Measurements from ENCODE around the gene SLC35F6. TPM values are rescaled to one million over a fixed set of nuclear protein-coding genes. Genes with fewer than 3 reads are reported as not detected.
"Not testable (repeated sequence)": the region's sequence is repeated elsewhere in the genome, so short reads cannot be mapped to it uniquely, and the experiment has no call there.

SLC35F6 gene
- total RNA-seq, 1 donor from 2014 or later, result 7.8 TPM

DNA sequence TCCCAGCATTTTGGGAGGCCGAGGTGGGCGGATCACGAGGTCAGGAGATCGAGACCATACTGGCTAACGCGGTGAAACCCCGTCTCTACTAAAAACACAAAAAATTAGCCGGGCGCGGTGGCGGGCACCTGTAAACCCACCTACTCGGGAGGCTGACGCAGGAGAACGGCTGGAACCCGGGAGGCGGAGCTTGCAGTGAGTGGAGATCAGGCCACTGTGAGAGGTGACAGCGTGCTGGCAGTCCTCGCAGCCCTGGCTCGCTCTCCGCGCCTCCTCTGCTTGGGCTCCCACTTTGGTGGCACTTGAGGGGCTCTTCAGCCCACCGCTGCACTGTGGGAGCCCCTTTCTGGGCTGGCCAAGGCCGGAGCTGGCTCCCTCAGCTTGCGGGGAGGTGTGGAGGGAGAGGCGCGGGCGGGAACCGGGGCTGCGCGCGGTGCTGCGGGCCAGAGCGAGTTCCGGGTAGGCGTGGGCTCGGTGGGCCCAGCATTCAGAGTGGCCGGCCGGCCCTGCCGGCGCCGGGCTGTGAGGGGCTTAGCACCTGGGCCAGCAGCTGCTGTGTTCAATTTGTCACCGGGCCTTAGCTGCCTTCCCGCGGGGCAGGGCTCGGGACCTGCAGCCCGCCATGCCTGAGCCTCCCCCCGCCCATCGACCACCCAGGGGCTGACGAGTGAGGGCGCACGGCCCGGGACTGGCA lies 50.1 kb downstream of the SLC35F6 start:
- not testable (repeated sequence) for H3K27ac ChIP-seq (ENCODE audit: low read depth, low read length); H3K9me3 ChIP-seq (ENCODE audit: control insufficient read depth in 3 of 3, low read length in 3 of 3); H3K4me3 ChIP-seq (ENCODE audit: low read length in 3 of 3); H3K36me3 ChIP-seq (ENCODE audit: control insufficient read depth in 3 of 3, insufficient read depth in 3 of 3, low read length in 3 of 3); H3K4me1 ChIP-seq (ENCODE audit: control insufficient read depth in 3 of 3, insufficient read depth in 3 of 3, low read length in 3 of 3); H3K9ac ChIP-seq (ENCODE audit: low read depth in 1 of 3, low read length in 3 of 3)
- H3K27me3 ChIP-seq (ENCODE audit: control insufficient read depth in 3 of 3, insufficient read depth in 3 of 3, low read length in 3 of 3), result peaks cover 6 to 26% (median 19%) of the 10 kb centered on the region in 3 donors

GRCh38 chr2:26816893-26817292 lies 52.8 kb downstream of the SLC35F6 start:
- no peaks in the 10 kb centered on the region for H3K9me3 ChIP-seq (ENCODE audit: control insufficient read depth in 3 of 3, low read length in 3 of 3)
- H3K27me3 ChIP-seq (ENCODE audit: control insufficient read depth in 3 of 3, insufficient read depth in 3 of 3, low read length in 3 of 3), result peaks cover 6 to 20% (median 9%) of the 10 kb centered on the region in 3 donors
- H3K27ac ChIP-seq (ENCODE audit: low read depth, low read length), result no peak overlapping the region
- no peaks in the 10 kb centered on the region for H3K4me1 ChIP-seq (ENCODE audit: control insufficient read depth in 3 of 3, insufficient read depth in 3 of 3, low read length in 3 of 3)
- H3K4me3 ChIP-seq (ENCODE audit: low read length in 3 of 3), result no peak overlapping the region
- H3K36me3 ChIP-seq (ENCODE audit: control insufficient read depth in 3 of 3, insufficient read depth in 3 of 3, low read length in 3 of 3), result no peaks in the 10 kb centered on the region
- H3K9ac ChIP-seq (ENCODE audit: low read depth in 1 of 3, low read length in 3 of 3), result no peak overlapping the region

GRCh38 chr2:26818255-26818654 lies 54.2 kb downstream of the SLC35F6 start:
- H3K36me3 ChIP-seq (ENCODE audit: control insufficient read depth in 3 of 3, insufficient read depth in 3 of 3, low read length in 3 of 3), result no peaks in the 10 kb centered on the region
- H3K27me3 ChIP-seq (ENCODE audit: control insufficient read depth in 3 of 3, insufficient read depth in 3 of 3, low read length in 3 of 3), result peaks cover 2 to 11% (median 6%) of the 10 kb centered on the region in 3 donors

GRCh38 chr2:26818972-26819371 lies 54.9 kb downstream of the SLC35F6 start:
- H3K9me3 ChIP-seq (ENCODE audit: control insufficient read depth in 3 of 3, low read length in 3 of 3), result no peaks in the 10 kb centered on the region
- no peak overlapping the region for H3K27ac ChIP-seq (ENCODE audit: low read depth, low read length)
- H3K4me3 ChIP-seq (ENCODE audit: low read length in 3 of 3), result no peak overlapping the region
- peaks cover 0 to 9% (median 6%) of the 10 kb centered on the region in 3 donors for H3K27me3 ChIP-seq (ENCODE audit: control insufficient read depth in 3 of 3, insufficient read depth in 3 of 3, low read length in 3 of 3)
- H3K4me1 ChIP-seq (ENCODE audit: control insufficient read depth in 3 of 3, insufficient read depth in 3 of 3, low read length in 3 of 3), result no peaks in the 10 kb centered on the region
- H3K9ac ChIP-seq (ENCODE audit: low read depth in 1 of 3, low read length in 3 of 3), result no peak overlapping the region
- H3K36me3 ChIP-seq (ENCODE audit: control insufficient read depth in 3 of 3, insufficient read depth in 3 of 3, low read length in 3 of 3), result no peaks in the 10 kb centered on the region

More at GRCh38 chr2:26818255-26818654, 54.2 kb downstream of the SLC35F6 start:
- Histone ChIP-seq H3K9me3 (ENCODE audit: control insufficient read depth in 3 of 3, low read length in 3 of 3) (no peaks in the 10 kb centered on the region), H3K9ac (ENCODE audit: low read depth in 1 of 3, low read length in 3 of 3) (no peak overlapping the region), H3K4me3 (ENCODE audit: low read length in 3 of 3) (no peak overlapping the region), H3K4me1 (ENCODE audit: control insufficient read depth in 3 of 3, insufficient read depth in 3 of 3, low read length in 3 of 3) (no peaks in the 10 kb centered on the region), H3K27ac (ENCODE audit: low read depth, low read length) (no peak overlapping the region)

- Histone ChIP-seq H3K36me3 (ENCODE audit: control insufficient read depth in 3 of 3, insufficient read depth in 3 of 3, low read length in 3 of 3) (no peaks in the 10 kb centered on the region), H3K27ac (ENCODE audit: low read depth, low read length) (no peak overlapping the region), H3K4me3 (ENCODE audit: low read length in 3 of 3) (no peak overlapping the region), H3K4me1 (ENCODE audit: control insufficient read depth in 3 of 3, insufficient read depth in 3 of 3, low read length in 3 of 3) (no peaks in the 10 kb centered on the region), H3K27me3 (ENCODE audit: control insufficient read depth in 3 of 3, insufficient read depth in 3 of 3, low read length in 3 of 3) (peaks cover 0 to 9% (median 6%) of the 10 kb centered on the region in 3 donors), H3K9ac (ENCODE audit: low read depth in 1 of 3, low read length in 3 of 3) (no peak overlapping the region), H3K9me3 (ENCODE audit: control insufficient read depth in 3 of 3, low read length in 3 of 3) (no peaks in the 10 kb centered on the region)
Observed at GRCh38 chr2:26820932-26821331, 56.8 kb downstream of the SLC35F6 start.

- no peaks in the 10 kb centered on the region for H3K4me1 ChIP-seq (ENCODE audit: control insufficient read depth in 3 of 3, insufficient read depth in 3 of 3, low read length in 3 of 3)
- H3K9me3 ChIP-seq (ENCODE audit: control insufficient read depth in 3 of 3, low read length in 3 of 3), result no peaks in the 10 kb centered on the region
- no peak overlapping the region for H3K4me3 ChIP-seq (ENCODE audit: low read length in 3 of 3)
- H3K9ac ChIP-seq (ENCODE audit: low read depth in 1 of 3, low read length in 3 of 3), result no peak overlapping the region
- H3K27ac ChIP-seq (ENCODE audit: low read depth, low read length), result no peak overlapping the region
- H3K36me3 ChIP-seq (ENCODE audit: control insufficient read depth in 3 of 3, insufficient read depth in 3 of 3, low read length in 3 of 3), result no peaks in the 10 kb centered on the region
- H3K27me3 ChIP-seq (ENCODE audit: control insufficient read depth in 3 of 3, insufficient read depth in 3 of 3, low read length in 3 of 3), result peaks cover 0 to 7% (median 0%) of the 10 kb centered on the region in 3 donors
Observed at GRCh38 chr2:26822877-26823276, 58.8 kb downstream of the SLC35F6 start.

Other genes starting within 250 kb of the SLC35F6 start
- not detected for gene CIB4, start 122.9 kb upstream of the SLC35F6 start, total RNA-seq
- gene KCNK3, start 71.6 kb upstream of the SLC35F6 start, total RNA-seq, result 0.52 TPM
- 2.6 TPM for gene CENPA, start 21.8 kb downstream of the SLC35F6 start, total RNA-seq
- 3.7 TPM for gene DPYSL5, start 83.8 kb downstream of the SLC35F6 start, total RNA-seq
- 3.7 TPM for gene MAPRE3, start 206.4 kb downstream of the SLC35F6 start, total RNA-seq

Data from skeletal muscle tissue (tissue), 4 donors.